Globus pallidus (tissue), 1 donor: Measurements from ENCODE around the gene TROAP.
"Not testable (repeated sequence)": the region's sequence is repeated elsewhere in the genome, so short reads cannot be mapped to it uniquely, and the experiment has no call there.

Source experiments
- DNase-seq: peaks from one replicate; pipeline ENCODE4 v3.0.0-alpha.2; 2015; ENCODE audit warnings: low spot score

The TROAP gene

DNA sequence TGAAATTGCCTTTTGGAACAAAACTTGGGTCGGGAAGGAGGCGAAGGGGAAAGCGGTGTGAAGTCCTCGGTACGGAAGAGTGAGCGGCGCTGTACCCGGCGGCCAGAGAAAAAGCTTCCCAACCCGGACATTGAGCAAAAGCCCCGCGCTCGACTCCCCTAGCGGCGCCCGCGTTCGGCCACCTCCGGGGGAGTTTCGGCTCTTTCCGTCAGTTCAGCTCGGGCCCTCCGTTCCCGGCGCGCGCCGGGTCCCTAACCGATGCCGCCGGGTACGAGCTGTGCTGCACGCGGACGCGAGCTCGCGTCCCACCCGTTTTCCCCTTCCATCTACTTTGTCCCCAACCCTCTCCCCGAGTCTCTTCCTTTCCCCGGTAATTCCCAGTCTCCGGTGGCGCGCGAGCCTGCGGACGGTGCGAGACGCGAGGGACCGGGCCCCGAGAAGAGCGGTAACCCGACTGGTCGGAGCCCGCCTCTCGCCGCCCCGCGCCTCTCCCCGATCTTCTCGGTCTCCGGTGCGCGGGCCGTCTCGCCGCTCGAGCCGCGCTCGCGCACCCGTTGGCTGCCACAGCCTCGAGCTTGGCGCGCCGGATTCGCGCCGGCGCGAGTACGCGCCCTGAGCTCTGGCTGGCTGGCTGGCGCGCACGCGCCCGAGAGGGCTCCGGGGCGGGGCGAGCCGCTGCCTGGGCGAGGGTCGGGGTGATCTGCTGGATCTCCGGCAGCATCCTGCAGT lies 43.8 kb downstream of the TROAP start:
- DNase-seq, result peak; percentile 80

DNA sequence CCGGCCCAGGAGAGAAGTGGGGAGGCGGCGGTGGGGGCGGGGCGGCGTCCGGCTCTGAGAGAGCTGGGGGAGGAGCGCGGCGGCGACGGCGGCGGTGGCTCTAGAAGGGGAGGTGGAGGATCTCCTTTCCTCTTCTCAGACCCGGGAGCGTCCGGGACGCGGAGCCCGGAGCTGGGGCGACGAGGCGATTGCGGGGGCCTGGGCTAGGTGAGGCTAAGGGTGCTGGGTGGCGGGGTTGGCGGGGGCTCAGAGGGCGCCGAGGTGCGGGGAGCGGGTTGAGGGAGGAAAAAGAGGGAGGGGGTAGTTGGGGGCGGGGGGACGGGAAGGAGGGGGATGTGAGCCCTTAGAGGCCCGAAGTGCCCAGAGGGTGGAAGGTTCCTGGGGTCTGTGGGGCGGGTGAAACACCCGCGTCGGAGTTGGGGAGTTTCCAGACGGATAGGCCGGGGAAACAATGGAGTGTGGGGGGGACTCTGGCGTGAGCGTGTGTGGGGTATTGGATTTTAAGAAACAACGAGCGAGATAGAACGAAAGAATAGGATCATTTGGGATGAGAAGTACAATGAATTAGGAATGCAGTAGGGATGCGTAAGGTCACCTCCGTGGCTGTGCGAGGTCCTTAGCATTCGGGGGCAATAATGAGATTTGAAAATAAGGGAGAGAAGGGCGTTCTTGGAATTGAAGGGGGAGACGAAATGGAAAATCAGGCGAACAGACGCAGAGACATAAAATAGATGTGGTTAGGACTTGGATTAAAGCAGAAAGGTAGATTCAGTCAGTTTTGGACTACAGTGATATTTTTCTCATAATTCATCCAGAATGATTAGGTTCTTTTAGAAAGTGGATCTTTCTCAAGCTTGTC lies 44.6 kb downstream of the TROAP start, which contains the start of gene SPATS2:
SPATS2 (plus strand) TSS at position 82 of the 859 bp plus-strand sequence. CDS start 93,551 bp downstream, outside the sequence.
- no peak for DNase-seq

DNA sequence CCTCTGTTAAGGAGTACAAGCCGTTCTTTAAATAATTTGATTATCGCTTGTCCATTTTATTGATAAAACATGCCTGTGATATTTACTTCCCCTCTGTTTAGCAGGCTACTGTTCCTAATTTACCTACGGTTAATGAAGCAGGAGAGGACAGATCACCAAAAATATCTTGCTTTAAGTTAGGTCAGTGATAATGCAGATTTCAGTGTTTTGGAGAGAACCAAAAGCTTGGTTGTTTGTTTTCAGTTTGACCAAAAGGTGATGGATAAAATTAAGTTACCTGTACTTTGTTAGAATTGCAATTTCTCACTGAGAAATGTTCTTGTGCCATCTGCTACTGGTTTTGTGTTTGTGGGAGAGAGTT lies 45.2 kb downstream of the TROAP start:
- no peak for DNase-seq

DNA sequence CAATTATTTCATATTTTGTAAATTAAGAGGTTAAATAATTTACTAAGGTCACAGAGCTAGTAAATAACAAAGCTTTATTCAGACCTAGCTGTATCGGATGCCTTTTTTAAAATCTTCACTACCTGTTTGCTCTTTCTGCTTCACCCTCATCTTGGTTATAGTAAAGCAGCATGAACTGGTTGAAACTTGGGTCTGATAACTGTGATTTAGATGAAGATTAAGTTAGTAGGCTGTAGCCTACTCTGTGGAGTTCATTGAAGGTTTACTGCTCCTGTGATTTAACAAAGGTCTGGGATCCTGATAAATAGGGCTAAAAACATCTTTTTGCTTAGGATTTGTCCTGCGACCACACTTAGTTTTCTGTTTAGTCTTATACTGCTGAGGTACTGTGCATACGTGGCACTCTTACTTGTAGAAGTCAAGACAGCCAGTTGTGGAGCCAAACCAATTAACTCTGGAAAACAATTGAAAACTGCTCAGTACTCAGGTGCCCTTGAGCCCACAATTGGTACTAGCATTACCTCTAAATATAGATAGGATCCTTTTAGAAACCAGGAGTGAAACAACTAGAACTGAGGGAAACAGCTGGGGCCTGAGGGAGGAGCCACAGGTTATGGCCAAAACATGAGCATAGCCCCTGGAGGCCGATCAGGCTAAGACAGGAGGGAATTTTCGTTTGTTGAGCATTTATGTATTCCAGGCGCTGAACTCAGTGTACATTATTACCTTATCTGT lies 46.5 kb downstream of the TROAP start:
- DNase-seq, result no peak

DNA sequence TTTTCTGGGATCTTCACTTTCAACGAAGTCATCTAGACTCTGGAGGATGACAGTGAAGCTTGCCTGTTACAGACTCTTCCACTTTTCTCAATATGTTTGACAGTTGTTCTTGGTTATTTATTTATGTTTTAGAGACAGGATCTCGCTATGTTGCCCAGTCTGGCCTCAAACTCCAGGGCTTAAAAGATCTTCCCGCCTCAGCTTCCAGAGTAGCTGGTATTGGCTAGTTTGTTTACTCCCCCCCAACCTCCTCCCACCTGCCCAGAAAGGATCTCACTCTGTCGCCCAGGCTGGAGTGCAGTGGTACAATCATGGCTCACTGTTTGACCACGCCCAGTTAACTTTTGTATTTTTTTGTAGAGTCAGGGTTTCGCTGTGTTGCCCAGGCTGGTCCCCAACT lies 47.5 kb downstream of the TROAP start:
- DNase-seq, result no peak

DNA sequence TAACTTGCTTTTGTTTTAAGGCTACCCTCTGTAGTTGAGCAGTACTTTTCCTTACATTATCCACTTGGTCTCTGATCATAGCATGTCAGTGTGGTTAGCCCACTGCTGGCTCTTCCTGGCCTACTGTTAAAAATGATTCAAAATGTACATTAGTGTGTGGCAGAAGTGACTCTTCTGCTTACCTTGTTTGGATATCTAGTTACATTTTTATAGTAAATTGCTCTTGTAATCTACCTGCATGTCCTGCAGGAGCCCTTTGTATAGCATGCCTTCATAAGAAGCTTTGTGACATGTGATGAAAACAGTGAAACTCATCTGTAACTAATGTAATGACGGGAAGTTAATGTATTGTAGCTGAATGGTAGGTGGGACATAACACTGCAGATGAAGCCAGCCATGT lies 52.4 kb downstream of the TROAP start:
- no peak for DNase-seq

DNA sequence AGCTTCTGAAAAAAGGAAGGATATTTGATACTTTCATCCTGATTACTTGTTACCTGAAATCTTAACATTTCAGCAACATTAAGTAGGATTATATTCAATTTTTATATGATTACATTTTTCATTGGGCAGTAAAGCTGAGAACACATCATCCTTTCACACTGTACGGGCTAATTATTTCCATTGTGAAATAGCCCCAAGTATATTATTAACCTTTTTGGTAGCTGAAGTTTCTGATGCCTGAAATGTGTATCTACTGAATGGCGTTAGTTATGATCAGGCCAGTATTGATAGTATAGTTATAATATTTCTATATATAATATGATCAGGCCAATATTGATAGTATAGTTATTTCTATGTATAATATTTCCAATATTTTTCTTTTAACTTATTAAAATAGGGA lies 54.3 kb downstream of the TROAP start:
- no peak for DNase-seq

DNA sequence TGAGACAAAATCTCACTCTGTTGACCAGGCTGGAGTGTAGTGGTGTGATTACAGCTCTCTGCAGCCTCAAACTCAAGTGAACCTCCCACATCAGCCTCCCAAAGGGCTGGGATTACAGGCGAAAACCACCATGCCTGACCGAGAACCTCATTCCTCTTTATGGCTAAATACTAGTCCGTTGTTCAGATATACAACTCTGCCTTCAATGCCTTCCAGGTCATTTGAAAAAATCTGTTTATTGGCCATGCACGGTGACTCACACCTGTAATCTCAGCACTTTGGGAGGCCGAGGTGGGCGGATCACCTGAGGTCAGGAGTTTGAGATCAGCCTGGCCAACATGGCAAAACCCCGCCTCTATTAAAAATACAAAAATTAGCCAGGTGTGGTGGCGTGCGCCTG lies 57.1 kb downstream of the TROAP start:
- DNase-seq, result not testable (repeated sequence)
